Esophagus (tissue), 2 donors: ENCODE data around the gene RASAL2. TPM values are rescaled to one million over a fixed set of nuclear protein-coding genes. Genes with fewer than 3 reads are reported as not detected.
"Not testable (repeated sequence)": the region's sequence is repeated elsewhere in the genome, so short reads cannot be mapped to it uniquely, and the experiment has no call there.

Experiments used
- H3K27ac ChIP-seq, 2 donors: one replicate each; pipeline ENCODE4 v1.5.1; 2013; ENCODE audit warnings: low read depth in 2 of 2, mild to moderate bottlenecking in 2 of 2, inconsistent platforms in 1 of 2, low read length in 1 of 2, moderate library complexity in 1 of 2
- H3K27me3 ChIP-seq, 2 donors: one replicate each; pipeline ENCODE4 v1.6.1; 2013; ENCODE audit warnings: low read length in 2 of 2, control low read depth in 1 of 2, mild to moderate bottlenecking in 1 of 2; ENCODE audit not compliant: insufficient read depth in 2 of 2, control insufficient read depth in 1 of 2
- H3K36me3 ChIP-seq, 2 donors: one replicate each; pipeline ENCODE4 v1.6.1; 2013; ENCODE audit warnings: low read length in 1 of 2; ENCODE audit not compliant: control insufficient read depth in 2 of 2, insufficient read depth in 2 of 2
- H3K4me1 ChIP-seq, 2 donors: one replicate each; pipeline ENCODE4 v1.6.1; 2013; ENCODE audit warnings: low read length in 1 of 2; ENCODE audit not compliant: control insufficient read depth in 2 of 2, insufficient read depth in 2 of 2
- H3K4me3 ChIP-seq, 2 donors: one replicate each; pipeline ENCODE4 v1.5.1; 2013; ENCODE audit warnings: low read length in 2 of 2, mild to moderate bottlenecking in 2 of 2, low read depth in 1 of 2, moderate library complexity in 1 of 2
- H3K9me3 ChIP-seq, 2 donors: one replicate each; pipeline ENCODE4 v1.6.1; 2013; ENCODE audit warnings: mild to moderate bottlenecking in 2 of 2, low read depth in 1 of 2, low read length in 1 of 2, moderate library complexity in 1 of 2; ENCODE audit not compliant: control insufficient read depth in 2 of 2, insufficient read depth in 1 of 2
- WGBS, 2 donors: extraction: QIAGEN DNeasy Blood & Tissue Kit; methylation state at CpG; one replicate each; pipeline ENCODE4 v1.1.7; 2013; 5-methylcytosine and 5-hydroxymethylcytosine counted together
- polyA plus RNA-seq, 2 donors: library from polyadenylated mRNA; stranded (reverse); fragments of 200-250 nt; gene quantifications; one replicate each; pipeline ENCODE4 v1.2.3, GENCODE V29; 2013
- donor health status: healthy with polysubstance abuse.
- donor health status: Bipolar disorder and iron deficiency.

RASAL2 gene
- polyA plus RNA-seq, 2 donors: 13.3 to 14.3 TPM

GRCh38 chr1:178308438-178308837 is 214.5 kb downstream of the RASAL2 start:
- H3K27ac ChIP-seq: no peak overlapping the region
- no peaks in the 10 kb centered on the region for H3K9me3 ChIP-seq
- H3K4me3 ChIP-seq: no peak overlapping the region
- no peaks in the 10 kb centered on the region for H3K36me3 ChIP-seq
- no peaks in the 10 kb centered on the region for H3K27me3 ChIP-seq
- no peaks in the 10 kb centered on the region for H3K4me1 ChIP-seq

- Histone ChIP-seq H3K9me3 (no peaks in the 10 kb centered on the region), H3K4me1 (no peaks in the 10 kb centered on the region), H3K36me3 (no peaks in the 10 kb centered on the region), H3K27me3 (no peaks in the 10 kb centered on the region), H3K27ac (no peak overlapping the region), H3K4me3 (no peak overlapping the region)
- WGBS, 2 donors: 0 to 3% methylated on average over 1 of the region's 1 CpG
Observed at GRCh38 chr1:178310685-178311105, 216.8 kb downstream of the RASAL2 start.

- no peaks in the 10 kb centered on the region for H3K27me3 ChIP-seq
- no peaks in the 10 kb centered on the region for H3K4me1 ChIP-seq
- no peak overlapping the region for H3K27ac ChIP-seq
- H3K4me3 ChIP-seq: no peak overlapping the region
- H3K36me3 ChIP-seq: no peaks in the 10 kb centered on the region
- WGBS, 2 donors: 67 to 69% methylated on average over 1 of the region's 1 CpG
- H3K9me3 ChIP-seq: no peaks in the 10 kb centered on the region
Observed at GRCh38 chr1:178311164-178311563, 217.3 kb downstream of the RASAL2 start.

GRCh38 chr1:178320280-178320982 is 226.5 kb downstream of the RASAL2 start:
- not testable (repeated sequence) for H3K4me1 ChIP-seq, H3K9me3 ChIP-seq, H3K27me3 ChIP-seq, H3K36me3 ChIP-seq
- peak overlapping the region in 1 of 2 donors; percentile 21 for H3K27ac ChIP-seq
- H3K4me3 ChIP-seq: peak overlapping the region in 1 of 2 donors; percentile 21
- WGBS, 2 donors: 44 to 45% methylated on average over 26 to 29 of the region's 30 CpGs

GRCh38 chr1:178323067-178323466 is 229.2 kb downstream of the RASAL2 start:
- Histone ChIP-seq H3K27me3 (no peaks in the 10 kb centered on the region), H3K4me3 (no peak overlapping the region), H3K36me3 (no peaks in the 10 kb centered on the region), H3K4me1 (no peaks in the 10 kb centered on the region), H3K9me3 (no peaks in the 10 kb centered on the region), H3K27ac (no peak overlapping the region)
- WGBS, 2 donors: 56 to 61% methylated on average over 1 of the region's 1 CpG

- Histone ChIP-seq H3K27ac (peak overlapping the region; percentile 22 to 31), H3K4me1 (no peaks in the 10 kb centered on the region), H3K4me3 (no peak overlapping the region), H3K27me3 (no peaks in the 10 kb centered on the region), H3K9me3 (no peaks in the 10 kb centered on the region), H3K36me3 (no peaks in the 10 kb centered on the region)
- WGBS, 2 donors: 45 to 46% methylated on average over 1 of the region's 1 CpG
Observed at GRCh38 chr1:178324003-178324402, 230.1 kb downstream of the RASAL2 start.

- H3K4me1 ChIP-seq: no peaks in the 10 kb centered on the region
- WGBS, 2 donors: 86 to 92% methylated on average over 3 of the region's 3 CpGs
- H3K27me3 ChIP-seq: no peaks in the 10 kb centered on the region
- H3K27ac ChIP-seq: no peak overlapping the region
- H3K4me3 ChIP-seq: no peak overlapping the region
- no peaks in the 10 kb centered on the region for H3K36me3 ChIP-seq
- H3K9me3 ChIP-seq: no peaks in the 10 kb centered on the region
Observed at GRCh38 chr1:178328728-178329127, 234.8 kb downstream of the RASAL2 start.

GRCh38 chr1:178330153-178330552 is 236.2 kb downstream of the RASAL2 start:
- H3K4me3 ChIP-seq: no peak overlapping the region
- H3K27ac ChIP-seq: no peak overlapping the region
- H3K27me3 ChIP-seq: no peaks in the 10 kb centered on the region
- H3K36me3 ChIP-seq: no peaks in the 10 kb centered on the region
- H3K9me3 ChIP-seq: no peaks in the 10 kb centered on the region
- WGBS, 2 donors: 94% methylated on average over 1 of the region's 1 CpG
- no peaks in the 10 kb centered on the region for H3K4me1 ChIP-seq

GRCh38 chr1:178330848-178331497 is 237.1 kb downstream of the RASAL2 start:
- Histone ChIP-seq H3K4me3 (no peak overlapping the region), H3K4me1 (no peaks in the 10 kb centered on the region), H3K9me3 (no peaks in the 10 kb centered on the region), H3K27ac (no peak overlapping the region), H3K36me3 (no peaks in the 10 kb centered on the region), H3K27me3 (no peaks in the 10 kb centered on the region)
- WGBS, 2 donors: 81 to 83% methylated on average over 7 of the region's 7 CpGs

GRCh38 chr1:178335426-178335825 is 241.5 kb downstream of the RASAL2 start:
- WGBS, 2 donors: 89 to 91% methylated on average over 3 of the region's 3 CpGs
- Histone ChIP-seq H3K4me1 (no peaks in the 10 kb centered on the region), H3K4me3 (no peak overlapping the region), H3K27me3 (no peaks in the 10 kb centered on the region), H3K9me3 (no peaks in the 10 kb centered on the region), H3K27ac (no peak overlapping the region), H3K36me3 (no peaks in the 10 kb centered on the region)
